ENCODE measurements around the gene SEMA3B. TPM values are rescaled to one million over a fixed set of nuclear protein-coding genes. Genes with fewer than 3 reads are reported as not detected.

Gene SEMA3B
- total and polyA plus RNA-seq, 2 experiments from 2014 or later: 67.7 to 104 TPM

GRCh38 chr3:50322115-50322385, 53.1 kb downstream of the SEMA3B start:
- H3K4me3 ChIP-seq: peak overlapping the region; percentile 88
- peaks cover 51% of the 10 kb centered on the region for H3K4me1 ChIP-seq (ENCODE audit: insufficient read depth)
- TF ChIP-seq EZH2 (IDR thresholded peaks at IDR 0.05; ENCODE audit: borderline replicate concordance) (no peak), CTCF (IDR thresholded peaks at IDR 0.05; ENCODE audit: poor library complexity) (no peak), EZH2phosphoT487 (IDR thresholded peaks at IDR 0.05; ENCODE audit: low read depth, severe bottlenecking, unreplicated experiment) (no peak)
- H3K4me2 ChIP-seq: peak overlapping the region; percentile 97
- DNase-seq (ENCODE audit: low spot score): no peak
- peak overlapping the region; percentile 100 for H3K27ac ChIP-seq
- H3K79me2 ChIP-seq: peaks cover 44% of the 10 kb centered on the region
- H3K9me3 ChIP-seq (ENCODE audit: low read depth): no peaks in the 10 kb centered on the region
- 10% methylated on average over 14 of the region's 14 CpGs for WGBS (ENCODE audit: low lambda C conversion rate, missing lambda C conversion rate)
- no peaks in the 10 kb centered on the region for H3K27me3 ChIP-seq
- peak overlapping the region; percentile 84 for H2AFZ ChIP-seq
- H3K36me3 ChIP-seq (replicated peaks; ENCODE audit: insufficient read depth, low read depth): no peaks in the 10 kb centered on the region
- H3K9me2 ChIP-seq (replicated peaks; ENCODE audit: insufficient read depth): no peaks in the 10 kb centered on the region
- H4K20me1 ChIP-seq (ENCODE audit: insufficient read depth, poor library complexity, severe bottlenecking): peaks cover 5% of the 10 kb centered on the region

- H3K79me2 ChIP-seq: peaks cover 48% of the 10 kb centered on the region
- H4K20me1 ChIP-seq (ENCODE audit: insufficient read depth, poor library complexity, severe bottlenecking): peaks cover 3% of the 10 kb centered on the region
- H3K27me3 ChIP-seq: no peaks in the 10 kb centered on the region
- H3K4me3 ChIP-seq: peak within 1 kb of the TSS; percentile 88
- 44% methylated on average over 31 of the region's 31 CpGs for WGBS (ENCODE audit: low lambda C conversion rate, missing lambda C conversion rate)
- peak within 1 kb of the TSS; percentile 100 for H3K27ac ChIP-seq
- no peak for DNase-seq (ENCODE audit: low spot score)
- no peaks in the 10 kb centered on the region for H3K36me3 ChIP-seq (replicated peaks; ENCODE audit: insufficient read depth, low read depth)
- TF ChIP-seq EZH2 (IDR thresholded peaks at IDR 0.05; ENCODE audit: borderline replicate concordance): no peak
- TF ChIP-seq EZH2phosphoT487 (IDR thresholded peaks at IDR 0.05; ENCODE audit: low read depth, severe bottlenecking, unreplicated experiment): no peak
- no peak for TF ChIP-seq CTCF (IDR thresholded peaks at IDR 0.05; ENCODE audit: poor library complexity)
- H3K4me1 ChIP-seq (ENCODE audit: insufficient read depth): peaks cover 51% of the 10 kb centered on the region
- H2AFZ ChIP-seq: peak within 1 kb of the TSS; percentile 84
- H3K4me2 ChIP-seq: peak within 1 kb of the TSS; percentile 97
- no peaks in the 10 kb centered on the region for H3K9me2 ChIP-seq (replicated peaks; ENCODE audit: insufficient read depth)
- H3K9me3 ChIP-seq (ENCODE audit: low read depth): no peaks in the 10 kb centered on the region
These were observed 53.6 kb downstream of the SEMA3B start, which contains the start of gene HYAL2 for GRCh38 chr3:50322386-50323091. Gene HYAL2 (minus strand): TSS chr3:50322745. CDS start chr3:50320489, 2,256 bp downstream.

- Histone ChIP-seq H3K4me3 (no peak overlapping the region), H2AFZ (no peak overlapping the region), H3K9me3 (ENCODE audit: low read depth) (no peaks in the 10 kb centered on the region), H4K20me1 (ENCODE audit: insufficient read depth, poor library complexity, severe bottlenecking) (peaks cover 2% of the 10 kb centered on the region), H3K4me1 (ENCODE audit: insufficient read depth) (peaks cover 45% of the 10 kb centered on the region), H3K9me2 (replicated peaks; ENCODE audit: insufficient read depth) (no peaks in the 10 kb centered on the region), H3K79me2 (peaks cover 46% of the 10 kb centered on the region), H3K36me3 (replicated peaks; ENCODE audit: insufficient read depth, low read depth) (no peaks in the 10 kb centered on the region), H3K4me2 (peak overlapping the region; percentile 97), H3K27ac (peak overlapping the region; percentile 100), H3K27me3 (no peaks in the 10 kb centered on the region)
- TF ChIP-seq CTCF (IDR thresholded peaks at IDR 0.05; ENCODE audit: poor library complexity): no peak
- no peak for TF ChIP-seq EZH2phosphoT487 (IDR thresholded peaks at IDR 0.05; ENCODE audit: low read depth, severe bottlenecking, unreplicated experiment)
- no peak for TF ChIP-seq EZH2 (IDR thresholded peaks at IDR 0.05; ENCODE audit: borderline replicate concordance)
- no peak for DNase-seq (ENCODE audit: low spot score)
- 70% methylated on average over 4 of the region's 4 CpGs for WGBS (ENCODE audit: low lambda C conversion rate, missing lambda C conversion rate)
These were observed 54.2 kb downstream of the SEMA3B start for GRCh38 chr3:50323092-50323600.

Measured in hepatocyte (in vitro differentiated cells).